HL-60 (cell line): ENCODE measurements around the gene SPON1.

ENCODE experiments used
- CTCF ChIP-seq: IDR thresholded peaks from one replicate; pipeline ENCODE4 v1.5.1; 2011; ENCODE audit warnings: low read length, control low read depth, inconsistent platforms; ENCODE audit not compliant: insufficient read depth
- POLR2AphosphoS5 ChIP-seq: IDR thresholded peaks from 2 replicates; pipeline ENCODE4 v1.6.1; 2012; ENCODE audit warnings: low read depth
- REST ChIP-seq: IDR thresholded peaks from 2 replicates; pipeline ENCODE4 v1.6.1; 2012; ENCODE audit warnings: low read depth; ENCODE audit not compliant: insufficient replicate concordance

- TF ChIP-seq POLR2AphosphoS5 (no peak), CTCF (no peak), REST (no peak)
Observed at GRCh38 chr11:13921545-13921944, 41.0 kb upstream of the SPON1 start.
